Hematopoietic multipotent progenitor cell (in vitro differentiated cells): ENCODE data around the gene OXSM. TPM values are rescaled to one million over a fixed set of nuclear protein-coding genes. Genes with fewer than 3 reads are reported as not detected.

Experiments
- total RNA-seq: library from RNA; depleted of rRNA; stranded (reverse); fragments of >200 nt; gene quantifications from one replicate; pipeline ENCODE4 v1.2.3, GENCODE V29; 2012

Gene OXSM
- total RNA-seq, 1 donor = 5.4 TPM

Other genes with a start within 250 kb of the OXSM start
- gene TOP2B, start 125.2 kb upstream of the OXSM start, total RNA-seq = 49.5 TPM
- 33.4 TPM for gene NGLY1, start 6.6 kb upstream of the OXSM start, total RNA-seq